ENCODE measurements around the gene VSTM4.

VSTM4 gene

DNA sequence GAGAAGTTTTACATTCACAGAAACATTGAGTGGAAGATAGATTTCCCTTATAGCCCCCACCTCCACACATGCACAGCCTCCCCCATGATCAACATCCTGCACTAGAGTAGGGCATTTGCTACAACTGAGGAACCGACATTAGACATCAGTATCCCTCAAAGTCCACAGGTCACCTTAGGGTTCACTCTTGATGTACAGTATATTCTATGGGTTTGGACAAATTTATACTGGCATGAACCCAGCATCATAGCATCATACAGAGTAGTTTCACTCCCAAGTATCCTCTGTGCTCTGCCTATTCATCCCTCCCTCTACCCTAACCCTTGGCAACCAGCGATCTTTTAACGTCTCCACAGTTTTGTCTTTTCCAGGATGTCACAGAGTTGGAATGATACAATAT, 64.4 kb downstream of the VSTM4 start:
- no peaks in the 10 kb centered on the region for H3K36me3 ChIP-seq (ENCODE audit: control insufficient read depth, insufficient read depth, low read length)
- no peak overlapping the region for H3K4me3 ChIP-seq (ENCODE audit: low read length)
- no peak overlapping the region for H3K23ac ChIP-seq (ENCODE audit: low read length)
- no peak overlapping the region for H2BK120ac ChIP-seq (ENCODE audit: low read depth, low read length)
- H3K79me2 ChIP-seq (ENCODE audit: control insufficient read depth, insufficient read depth, low read length), result no peaks in the 10 kb centered on the region
- H3K18ac ChIP-seq (ENCODE audit: low read length), result no peak overlapping the region
- H3K27ac ChIP-seq (ENCODE audit: low read depth, low read length), result no peak overlapping the region
- H4K8ac ChIP-seq (ENCODE audit: low read depth, low read length), result no peak overlapping the region
- no peaks in the 10 kb centered on the region for H3K27me3 ChIP-seq (ENCODE audit: insufficient read depth, low read length, poor library complexity)
- no peak overlapping the region for H3K9ac ChIP-seq (ENCODE audit: low read length)
- DNase-seq, result no peak
- H3K4me2 ChIP-seq (ENCODE audit: low read length), result no peak overlapping the region
- no peak overlapping the region for H3K56ac ChIP-seq (ENCODE audit: low read length)
- H3K79me1 ChIP-seq (ENCODE audit: low read length), result no peaks in the 10 kb centered on the region
- H4K5ac ChIP-seq (ENCODE audit: low read length), result no peak overlapping the region
- no peak overlapping the region for H3K4ac ChIP-seq (ENCODE audit: low read depth, low read length)
- H3K4me1 ChIP-seq (ENCODE audit: control insufficient read depth, low read depth, low read length), result no peaks in the 10 kb centered on the region
- H2BK5ac ChIP-seq (ENCODE audit: low read length), result no peak overlapping the region
- no CpG with 5 or more reads among the region's 3 CpGs for WGBS (ENCODE audit: extremely low coverage, insufficient coverage, low lambda C conversion rate)
- H2AK5ac ChIP-seq (ENCODE audit: low read length), result no peak overlapping the region
- no peak overlapping the region for H2BK15ac ChIP-seq (replicated peaks; ENCODE audit: low read depth)

- no peak overlapping the region for H2BK15ac ChIP-seq (replicated peaks; ENCODE audit: low read depth)
- H3K23ac ChIP-seq (ENCODE audit: low read length), result no peak overlapping the region
- WGBS (ENCODE audit: extremely low coverage, insufficient coverage, low lambda C conversion rate), result no CpG with 5 or more reads among the region's 2 CpGs
- H3K9ac ChIP-seq (ENCODE audit: low read length), result no peak overlapping the region
- no peak overlapping the region for H3K56ac ChIP-seq (ENCODE audit: low read length)
- no peak overlapping the region for H4K5ac ChIP-seq (ENCODE audit: low read length)
- H3K4me2 ChIP-seq (ENCODE audit: low read length), result no peak overlapping the region
- no peaks in the 10 kb centered on the region for H3K27me3 ChIP-seq (ENCODE audit: insufficient read depth, low read length, poor library complexity)
- no peak overlapping the region for H3K18ac ChIP-seq (ENCODE audit: low read length)
- H2BK5ac ChIP-seq (ENCODE audit: low read length), result no peak overlapping the region
- H3K4me3 ChIP-seq (ENCODE audit: low read length), result no peak overlapping the region
- H3K79me2 ChIP-seq (ENCODE audit: control insufficient read depth, insufficient read depth, low read length), result no peaks in the 10 kb centered on the region
- H4K8ac ChIP-seq (ENCODE audit: low read depth, low read length), result no peak overlapping the region
- no peaks in the 10 kb centered on the region for H3K36me3 ChIP-seq (ENCODE audit: control insufficient read depth, insufficient read depth, low read length)
- no peak overlapping the region for H3K27ac ChIP-seq (ENCODE audit: low read depth, low read length)
- no peak overlapping the region for H3K4ac ChIP-seq (ENCODE audit: low read depth, low read length)
- no peak overlapping the region for H2BK120ac ChIP-seq (ENCODE audit: low read depth, low read length)
- no peaks in the 10 kb centered on the region for H3K4me1 ChIP-seq (ENCODE audit: control insufficient read depth, low read depth, low read length)
- DNase-seq, result no peak
- no peak overlapping the region for H2AK5ac ChIP-seq (ENCODE audit: low read length)
- no peaks in the 10 kb centered on the region for H3K79me1 ChIP-seq (ENCODE audit: low read length)
Measured at GRCh38 chr10:49050366-49050765, 65.0 kb downstream of the VSTM4 start.

DNA sequence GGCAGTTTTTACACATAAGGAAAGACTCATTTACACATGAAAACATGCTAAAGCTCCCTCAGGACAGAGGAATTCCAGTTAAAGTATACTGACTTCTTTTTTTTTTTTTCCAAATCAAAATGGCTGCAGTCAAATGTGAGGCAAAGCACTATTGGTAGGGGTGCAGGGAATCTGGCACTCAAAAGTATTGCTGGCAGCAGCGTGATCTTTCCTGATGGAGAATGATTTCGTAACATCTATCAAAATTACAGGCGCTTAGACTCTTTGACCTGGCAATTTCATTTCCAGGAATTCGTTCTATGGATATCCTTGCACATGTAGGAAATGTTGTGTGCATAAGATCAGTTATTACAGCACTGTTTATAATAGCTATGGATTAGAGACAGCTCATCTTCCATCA, 65.7 kb downstream of the VSTM4 start:
- H3K79me1 ChIP-seq (ENCODE audit: low read length), result no peaks in the 10 kb centered on the region
- no peak overlapping the region for H2BK120ac ChIP-seq (ENCODE audit: low read depth, low read length)
- H3K4me3 ChIP-seq (ENCODE audit: low read length), result no peak overlapping the region
- no peak overlapping the region for H2AK5ac ChIP-seq (ENCODE audit: low read length)
- no peak overlapping the region for H3K4ac ChIP-seq (ENCODE audit: low read depth, low read length)
- no peaks in the 10 kb centered on the region for H3K4me1 ChIP-seq (ENCODE audit: control insufficient read depth, low read depth, low read length)
- no peak overlapping the region for H2BK15ac ChIP-seq (replicated peaks; ENCODE audit: low read depth)
- H3K56ac ChIP-seq (ENCODE audit: low read length), result no peak overlapping the region
- H3K36me3 ChIP-seq (ENCODE audit: control insufficient read depth, insufficient read depth, low read length), result no peaks in the 10 kb centered on the region
- no peak overlapping the region for H4K8ac ChIP-seq (ENCODE audit: low read depth, low read length)
- H3K27me3 ChIP-seq (ENCODE audit: insufficient read depth, low read length, poor library complexity), result no peaks in the 10 kb centered on the region
- no CpG with 5 or more reads among the region's 4 CpGs for WGBS (ENCODE audit: extremely low coverage, insufficient coverage, low lambda C conversion rate)
- DNase-seq, result no peak
- H3K18ac ChIP-seq (ENCODE audit: low read length), result no peak overlapping the region
- no peak overlapping the region for H3K27ac ChIP-seq (ENCODE audit: low read depth, low read length)
- no peak overlapping the region for H4K5ac ChIP-seq (ENCODE audit: low read length)
- no peak overlapping the region for H3K4me2 ChIP-seq (ENCODE audit: low read length)
- no peak overlapping the region for H2BK5ac ChIP-seq (ENCODE audit: low read length)
- no peaks in the 10 kb centered on the region for H3K79me2 ChIP-seq (ENCODE audit: control insufficient read depth, insufficient read depth, low read length)
- no peak overlapping the region for H3K23ac ChIP-seq (ENCODE audit: low read length)
- H3K9ac ChIP-seq (ENCODE audit: low read length), result no peak overlapping the region

DNA sequence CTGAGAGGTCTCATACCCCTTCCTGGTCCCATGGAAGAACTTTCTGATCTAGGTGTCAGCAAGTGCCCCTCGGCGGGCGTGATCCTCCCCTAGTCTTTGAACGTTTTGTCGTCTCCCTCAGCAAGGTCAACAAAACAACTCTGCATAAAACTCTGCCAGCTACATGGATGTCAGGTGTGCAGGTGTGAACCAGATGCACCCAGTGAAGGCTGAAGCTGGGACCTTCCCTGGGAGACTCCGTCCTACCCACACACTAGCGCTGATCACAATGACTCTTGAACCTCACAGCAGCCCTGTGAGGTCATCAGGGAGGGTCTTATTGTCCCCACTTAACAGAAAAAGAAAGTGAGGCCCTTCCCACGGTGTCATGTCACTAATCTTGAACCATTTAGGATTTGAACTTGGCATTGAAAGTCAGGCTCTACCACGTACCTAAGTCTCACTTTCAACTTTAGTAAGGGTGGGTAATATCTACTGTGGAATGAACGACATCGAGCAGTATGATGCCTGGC, 68.1 kb downstream of the VSTM4 start:
- Histone ChIP-seq H2BK120ac (ENCODE audit: low read depth, low read length) (no peak overlapping the region), H3K4ac (ENCODE audit: low read depth, low read length) (no peak overlapping the region), H3K4me2 (ENCODE audit: low read length) (no peak overlapping the region), H2BK5ac (ENCODE audit: low read length) (no peak overlapping the region), H2BK15ac (replicated peaks; ENCODE audit: low read depth) (no peak overlapping the region), H3K56ac (ENCODE audit: low read length) (no peak overlapping the region), H3K27me3 (ENCODE audit: insufficient read depth, low read length, poor library complexity) (no peaks in the 10 kb centered on the region), H3K79me1 (ENCODE audit: low read length) (no peaks in the 10 kb centered on the region), H3K9ac (ENCODE audit: low read length) (no peak overlapping the region), H3K18ac (ENCODE audit: low read length) (no peak overlapping the region), H3K23ac (ENCODE audit: low read length) (no peak overlapping the region), H3K79me2 (ENCODE audit: control insufficient read depth, insufficient read depth, low read length) (no peaks in the 10 kb centered on the region), H3K36me3 (ENCODE audit: control insufficient read depth, insufficient read depth, low read length) (no peaks in the 10 kb centered on the region), H3K27ac (ENCODE audit: low read depth, low read length) (no peak overlapping the region), H4K5ac (ENCODE audit: low read length) (no peak overlapping the region), H3K4me1 (ENCODE audit: control insufficient read depth, low read depth, low read length) (no peaks in the 10 kb centered on the region), H3K4me3 (ENCODE audit: low read length) (no peak overlapping the region), H4K8ac (ENCODE audit: low read depth, low read length) (no peak overlapping the region), H2AK5ac (ENCODE audit: low read length) (no peak overlapping the region)
- no peak for DNase-seq
- WGBS (ENCODE audit: extremely low coverage, insufficient coverage, low lambda C conversion rate), result no CpG with 5 or more reads among the region's 11 CpGs

DNA sequence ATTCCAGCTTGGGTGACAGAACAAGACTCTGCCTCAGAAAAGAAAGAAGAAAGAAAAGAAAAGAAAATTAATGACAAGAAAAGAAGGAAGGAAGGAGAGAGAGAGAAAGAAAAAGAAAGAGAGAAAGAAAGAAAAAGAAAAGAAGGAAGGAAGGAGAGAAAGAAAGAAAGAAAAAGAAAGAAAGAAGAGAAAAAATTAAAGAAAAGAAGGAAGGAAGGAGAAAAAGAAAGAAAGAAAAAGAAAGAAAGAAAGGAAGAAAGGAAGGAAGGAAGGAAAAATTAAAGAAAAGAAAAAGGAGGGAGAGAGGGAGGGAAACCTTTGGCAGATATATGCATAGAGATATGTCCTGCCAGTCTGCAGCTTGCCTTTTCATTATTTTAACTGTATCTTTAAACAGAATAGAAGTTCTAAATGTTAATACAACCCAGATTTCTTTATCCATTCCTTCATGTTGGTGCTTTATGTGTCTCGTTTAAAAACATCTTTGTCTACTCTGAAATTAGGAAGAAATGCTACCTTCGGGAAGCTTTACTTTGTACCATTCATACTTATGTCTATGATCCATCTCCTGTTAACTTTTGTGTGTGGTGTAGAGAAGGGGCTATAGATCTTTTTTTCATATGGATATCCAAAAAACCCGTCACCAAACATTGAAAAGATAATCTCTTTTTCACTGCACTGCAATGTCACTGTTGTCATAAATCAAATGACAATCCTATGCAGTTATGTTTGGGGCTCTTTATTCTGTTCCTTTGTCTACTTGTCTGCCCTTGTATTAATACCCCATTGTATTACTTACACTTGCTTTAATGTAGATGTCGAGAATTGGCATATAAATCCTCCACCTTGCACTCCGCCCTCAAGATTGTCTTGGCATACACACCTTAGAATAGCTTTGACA, 70.8 kb downstream of the VSTM4 start:
- Histone ChIP-seq H4K8ac (ENCODE audit: low read depth, low read length) (no peak overlapping the region), H3K36me3 (ENCODE audit: control insufficient read depth, insufficient read depth, low read length) (no peaks in the 10 kb centered on the region), H2BK15ac (replicated peaks; ENCODE audit: low read depth) (no peak overlapping the region), H3K79me2 (ENCODE audit: control insufficient read depth, insufficient read depth, low read length) (no peaks in the 10 kb centered on the region), H3K4me2 (ENCODE audit: low read length) (no peak overlapping the region), H2BK5ac (ENCODE audit: low read length) (no peak overlapping the region), H3K4me1 (ENCODE audit: control insufficient read depth, low read depth, low read length) (no peaks in the 10 kb centered on the region), H2BK120ac (ENCODE audit: low read depth, low read length) (no peak overlapping the region), H3K79me1 (ENCODE audit: low read length) (no peaks in the 10 kb centered on the region), H3K9ac (ENCODE audit: low read length) (no peak overlapping the region), H3K4ac (ENCODE audit: low read depth, low read length) (no peak overlapping the region), H3K56ac (ENCODE audit: low read length) (no peak overlapping the region), H3K18ac (ENCODE audit: low read length) (no peak overlapping the region), H4K5ac (ENCODE audit: low read length) (no peak overlapping the region), H2AK5ac (ENCODE audit: low read length) (no peak overlapping the region), H3K4me3 (ENCODE audit: low read length) (no peak overlapping the region), H3K27ac (ENCODE audit: low read depth, low read length) (no peak overlapping the region), H3K23ac (ENCODE audit: low read length) (no peak overlapping the region), H3K27me3 (ENCODE audit: insufficient read depth, low read length, poor library complexity) (no peaks in the 10 kb centered on the region)
- WGBS (ENCODE audit: extremely low coverage, insufficient coverage, low lambda C conversion rate), result no CpG with 5 or more reads among the region's 5 CpGs
- DNase-seq, result no peak

Measured in mesendoderm (in vitro differentiated cells).